ENCODE data around the gene FOXN1. TPM values are rescaled to one million over a fixed set of nuclear protein-coding genes. Genes with fewer than 3 reads are reported as not detected.

The FOXN1 gene
- total RNA-seq, 2 experiments from 2014 or later, result not detected

- POLR2A ChIA-PET, result no interaction called here
- Mint-ChIP-seq H3K27me3 (peaks cover 15% of the 10 kb centered on the region), H3K9me3 (no peaks in the 10 kb centered on the region), H3K27ac (no peak overlapping the region), H3K4me3 (no peak overlapping the region), H3K4me1 (ENCODE audit: low read depth) (no peaks in the 10 kb centered on the region), H3K36me3 (ENCODE audit: low read depth) (no peaks in the 10 kb centered on the region)
- CTCF ChIA-PET, result interaction anchor here (2.4 kb wide), 1 partner anchor 27 kb away, joined by 8 read pairs; no protein-coding TSS in a partner anchor
- ATAC-seq (no peak), DNase-seq (no peak)
- TF ChIP-seq CTCF (IDR thresholded peaks at IDR 0.05), result no peak
- intact Hi-C loops (cut with micrococcal nuclease), result no loop called here
Measured at GRCh38 chr17:28513476-28513875, 7.3 kb downstream of the FOXN1 start.

- no peak overlapping the region for H3K4me3 Mint-ChIP-seq
- no peaks in the 10 kb centered on the region for H3K4me1 Mint-ChIP-seq (ENCODE audit: low read depth)
- no peak for TF ChIP-seq CTCF (IDR thresholded peaks at IDR 0.05)
- no peak overlapping the region for H3K27ac Mint-ChIP-seq
- H3K27me3 Mint-ChIP-seq, result peaks cover 11% of the 10 kb centered on the region
- H3K36me3 Mint-ChIP-seq (ENCODE audit: low read depth), result no peaks in the 10 kb centered on the region
- H3K9me3 Mint-ChIP-seq, result no peaks in the 10 kb centered on the region
- DNase-seq (no peak), ATAC-seq (no peak)
- intact Hi-C loops (cut with micrococcal nuclease), result no loop called here
- ChIA-PET POLR2A (no interaction called here), CTCF (no interaction called here)
Measured at GRCh38 chr17:28514561-28515002, 8.4 kb downstream of the FOXN1 start.

GRCh38 chr17:28515518-28515917 is 9.4 kb downstream of the FOXN1 start:
- Mint-ChIP-seq H3K36me3 (ENCODE audit: low read depth) (no peaks in the 10 kb centered on the region), H3K4me1 (ENCODE audit: low read depth) (no peaks in the 10 kb centered on the region), H3K9me3 (no peaks in the 10 kb centered on the region), H3K27me3 (peaks cover 4% of the 10 kb centered on the region), H3K27ac (no peak overlapping the region), H3K4me3 (no peak overlapping the region)
- no peak for TF ChIP-seq CTCF (IDR thresholded peaks at IDR 0.05)
- no peak for ATAC-seq
- no peak for DNase-seq
- ChIA-PET CTCF (no interaction called here), POLR2A (no interaction called here)
- intact Hi-C loops (cut with micrococcal nuclease), result no loop called here

- no peak for ATAC-seq
- no peak for TF ChIP-seq CTCF (IDR thresholded peaks at IDR 0.05)
- H3K27ac Mint-ChIP-seq, result no peak overlapping the region
- H3K27me3 Mint-ChIP-seq, result no peaks in the 10 kb centered on the region
- no peak for DNase-seq
- ChIA-PET CTCF (no interaction called here), POLR2A (no interaction called here)
- no peak overlapping the region for H3K4me3 Mint-ChIP-seq
- intact Hi-C loops (cut with micrococcal nuclease), result no loop called here
- no peaks in the 10 kb centered on the region for H3K4me1 Mint-ChIP-seq (ENCODE audit: low read depth)
- H3K9me3 Mint-ChIP-seq, result no peaks in the 10 kb centered on the region
- H3K36me3 Mint-ChIP-seq (ENCODE audit: low read depth), result no peaks in the 10 kb centered on the region
Measured at GRCh38 chr17:28518132-28518531, 12.0 kb downstream of the FOXN1 start.

- Mint-ChIP-seq H3K36me3 (ENCODE audit: low read depth) (no peaks in the 10 kb centered on the region), H3K27me3 (no peaks in the 10 kb centered on the region), H3K4me3 (no peak overlapping the region), H3K9me3 (no peaks in the 10 kb centered on the region), H3K27ac (no peak overlapping the region), H3K4me1 (ENCODE audit: low read depth) (no peaks in the 10 kb centered on the region)
- ATAC-seq (no peak), DNase-seq (no peak)
- intact Hi-C loops (cut with micrococcal nuclease), result no loop called here
- ChIA-PET POLR2A (no interaction called here), CTCF (no interaction called here)
- TF ChIP-seq CTCF (IDR thresholded peaks at IDR 0.05), result no peak
Measured at GRCh38 chr17:28518578-28518977, 12.4 kb downstream of the FOXN1 start.

Measured in activated CD8-positive, alpha-beta T cell treated with anti-CD3 and anti-CD28 coated beads for 36 hours (primary cell).